ENCODE data around the gene NDUFB7.
"Not testable (repeated sequence)": the region's sequence is repeated elsewhere in the genome, so short reads cannot be mapped to it uniquely, and the experiment has no call there.

NDUFB7 gene

DNA sequence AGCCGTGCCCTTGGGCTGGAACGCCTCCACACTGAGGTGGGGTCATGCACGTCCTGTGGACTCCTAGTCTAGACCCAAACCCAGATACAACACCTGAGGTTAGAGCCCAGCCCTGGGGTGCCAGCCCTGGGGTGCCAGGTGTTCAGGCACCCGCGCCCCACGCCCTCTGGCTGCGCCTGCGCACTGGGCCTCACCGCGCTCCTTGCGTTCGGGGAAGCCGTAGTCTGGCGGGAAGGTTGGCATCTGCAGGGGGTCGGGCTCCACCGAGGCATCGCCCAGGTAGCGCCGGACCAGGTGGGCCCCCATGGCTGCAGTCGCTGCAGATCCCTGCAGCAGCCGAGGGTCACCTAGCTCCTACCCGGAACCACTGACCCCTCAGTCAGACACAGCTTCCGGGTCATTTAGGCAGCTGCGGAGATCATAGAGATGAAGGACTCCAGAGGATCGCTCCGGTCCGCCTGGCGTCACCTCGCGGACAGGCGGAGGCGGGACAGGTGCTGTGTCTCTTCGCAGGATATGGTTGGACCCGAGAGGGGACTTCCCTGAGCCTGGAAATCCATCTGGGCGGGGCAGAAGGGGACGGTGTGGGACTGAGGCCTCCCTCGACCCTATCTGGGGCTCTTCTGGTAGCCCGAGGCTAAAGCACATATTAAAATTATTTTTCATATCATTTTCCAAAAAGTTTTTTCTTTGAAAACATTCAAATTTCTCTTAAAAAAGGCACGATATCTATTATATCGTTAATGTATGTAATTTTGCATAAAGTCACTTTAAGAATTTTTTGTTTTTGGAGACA, at the start of gene NDUFB7:
NDUFB7 (minus strand) TSS at position 372 of the 796 bp plus-strand sequence; CDS start at position 306, 66 bp downstream.
- DNase-seq (ENCODE audit: low read depth in 2 of 2): peak; percentile 78 to 80

DNA sequence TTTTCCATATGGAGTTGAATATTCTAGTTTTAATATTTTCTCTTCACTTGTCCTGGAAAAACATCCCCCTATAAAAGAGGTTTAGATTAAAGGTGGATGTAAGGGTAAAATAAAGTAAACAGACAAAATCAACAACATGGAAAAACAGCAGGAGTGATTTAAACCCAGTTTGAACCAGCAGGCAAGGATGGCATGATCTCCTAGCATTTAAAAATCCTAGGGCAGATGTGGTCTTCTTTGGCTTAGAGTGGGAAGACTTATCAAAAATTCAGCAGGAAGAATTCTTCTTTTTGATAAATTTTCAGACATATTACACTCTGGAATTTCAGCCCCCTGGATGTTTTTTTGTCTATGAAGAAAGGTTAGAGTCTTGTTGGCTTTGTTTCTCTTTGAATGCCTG, 47.5 kb upstream of the NDUFB7 start:
- DNase-seq (ENCODE audit: low read depth in 2 of 2): no peak

DNA sequence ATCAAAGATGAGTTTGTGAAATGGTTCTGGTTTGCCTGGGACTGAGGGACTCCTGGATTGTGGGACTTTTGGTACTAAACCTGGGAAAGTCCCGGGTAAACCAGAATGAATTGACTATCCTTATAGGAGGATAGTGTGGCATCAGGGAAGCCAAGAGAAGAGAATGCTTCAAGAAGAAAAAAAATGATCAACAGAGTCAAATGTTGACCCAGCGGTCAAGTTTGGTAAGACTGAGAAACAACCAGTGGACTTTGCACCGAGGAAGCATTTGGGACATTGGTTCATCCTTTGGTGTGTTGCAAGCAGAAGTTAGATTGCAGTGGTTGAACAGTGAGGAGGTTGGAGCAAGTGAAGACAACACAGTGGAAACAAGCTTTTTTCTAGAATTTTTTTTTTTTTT, 44.5 kb upstream of the NDUFB7 start:
- no peak for DNase-seq (ENCODE audit: low read depth in 2 of 2)

DNA sequence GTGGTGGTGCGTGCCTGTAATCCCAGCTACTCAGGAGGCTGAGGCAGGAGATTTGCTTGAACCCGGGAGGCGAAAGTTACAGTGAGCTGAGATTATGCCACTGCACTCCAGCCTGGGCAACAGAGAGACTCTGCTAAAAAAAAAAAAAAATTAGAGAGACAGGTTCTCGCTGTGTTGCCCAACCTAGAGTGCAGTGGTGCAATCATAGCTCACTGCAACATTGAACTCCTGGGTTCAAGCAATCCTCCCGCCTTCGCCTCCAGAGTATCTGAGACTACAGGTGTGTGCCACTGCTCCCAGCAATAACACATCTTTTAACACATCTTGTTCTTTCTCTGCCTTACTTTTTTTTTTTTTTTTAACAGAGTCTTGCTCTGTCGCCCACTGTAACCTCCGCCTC, 43.8 kb upstream of the NDUFB7 start:
- DNase-seq (ENCODE audit: low read depth in 2 of 2): no peak

DNA sequence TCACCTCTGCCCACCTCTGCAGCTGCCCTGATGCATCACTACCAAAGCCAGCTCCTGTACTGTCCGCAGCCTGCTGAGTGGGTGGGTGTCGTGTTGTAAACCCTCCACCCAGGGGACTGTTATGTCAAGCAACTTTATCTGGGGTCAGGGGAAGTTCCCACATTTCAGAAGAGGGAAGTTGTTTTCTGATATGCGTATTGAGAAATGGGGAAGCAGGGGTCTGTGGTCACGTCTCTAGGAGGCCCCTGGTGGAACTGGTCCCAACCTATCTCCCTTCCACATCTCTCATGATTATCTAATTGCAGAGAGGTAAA, 42.2 kb upstream of the NDUFB7 start:
- DNase-seq (ENCODE audit: low read depth in 2 of 2): no peak

DNA sequence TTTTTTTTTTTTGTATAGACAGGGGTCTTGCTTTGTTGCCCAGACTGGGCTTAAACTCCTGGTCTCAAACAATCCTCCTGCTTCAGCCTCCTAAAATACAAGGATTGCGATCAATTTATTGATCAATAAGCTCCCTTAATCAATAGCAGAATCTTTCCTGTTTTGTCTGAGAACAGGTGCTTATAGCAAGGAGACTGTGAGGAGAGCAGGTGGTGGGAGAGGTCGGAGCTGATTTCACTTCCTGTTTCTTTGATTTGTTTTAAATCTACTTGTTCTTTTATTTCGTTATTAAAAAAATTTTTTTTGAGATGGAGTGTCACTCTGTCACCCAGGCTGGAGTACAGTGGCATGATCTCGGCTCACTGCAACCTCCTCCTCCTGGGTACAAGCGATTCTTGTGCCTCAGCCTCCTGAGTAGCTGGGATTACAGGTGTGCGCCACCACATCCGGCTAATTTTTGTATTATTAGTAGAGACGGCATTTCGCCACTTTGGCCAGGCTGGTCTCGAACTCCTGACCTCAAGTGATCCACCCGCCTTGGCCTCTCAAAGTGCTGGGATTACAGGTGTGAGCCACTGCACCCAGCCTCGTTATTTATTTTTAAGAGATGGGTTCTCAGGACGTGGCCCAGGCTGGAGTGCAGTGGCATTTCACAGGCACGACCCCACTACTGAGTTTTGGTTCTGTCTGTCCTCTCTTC, 41.7 kb upstream of the NDUFB7 start:
- DNase-seq (ENCODE audit: low read depth in 2 of 2): not testable (repeated sequence)

DNA sequence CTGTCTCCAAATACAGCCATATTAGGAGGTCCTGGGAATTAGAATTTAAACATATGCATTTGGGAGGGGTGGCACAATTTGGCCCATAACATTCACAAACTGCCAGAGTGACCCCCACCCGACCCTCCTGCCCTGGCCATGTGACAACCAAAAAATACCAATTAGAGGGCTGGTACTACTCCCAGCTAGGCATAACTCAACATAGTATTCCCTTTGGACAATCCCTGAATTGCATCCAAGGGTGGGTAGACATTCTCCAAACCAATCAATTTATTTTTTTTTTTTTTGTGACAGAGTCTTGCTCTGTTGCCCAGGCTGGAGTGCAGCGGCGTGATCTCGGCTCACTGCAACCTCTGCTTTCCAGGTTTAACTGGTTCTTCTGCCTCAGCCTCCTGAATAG, 40.8 kb upstream of the NDUFB7 start:
- DNase-seq (ENCODE audit: low read depth in 2 of 2): no peak

DNA sequence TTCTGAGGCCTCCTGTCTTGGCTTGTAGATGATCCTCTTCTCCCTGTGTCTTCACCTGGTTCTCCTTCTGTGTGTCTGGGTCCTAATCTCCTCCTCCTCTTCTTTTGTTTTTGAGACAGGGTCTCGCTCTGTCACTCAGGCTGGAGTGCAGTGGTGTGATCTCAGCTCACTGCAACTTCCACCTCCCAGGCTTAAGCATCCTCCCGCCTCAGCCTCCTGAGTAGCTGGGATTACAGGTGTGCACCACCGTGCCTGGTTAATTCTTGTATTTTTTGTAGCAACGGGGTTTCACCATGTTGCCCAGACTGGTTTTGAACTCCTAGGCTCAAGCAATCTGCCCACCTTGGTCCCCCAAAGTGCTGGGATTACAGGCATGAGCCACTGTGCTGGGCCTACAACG, 40.4 kb upstream of the NDUFB7 start:
- DNase-seq (ENCODE audit: low read depth in 2 of 2): not testable (repeated sequence)

DNA sequence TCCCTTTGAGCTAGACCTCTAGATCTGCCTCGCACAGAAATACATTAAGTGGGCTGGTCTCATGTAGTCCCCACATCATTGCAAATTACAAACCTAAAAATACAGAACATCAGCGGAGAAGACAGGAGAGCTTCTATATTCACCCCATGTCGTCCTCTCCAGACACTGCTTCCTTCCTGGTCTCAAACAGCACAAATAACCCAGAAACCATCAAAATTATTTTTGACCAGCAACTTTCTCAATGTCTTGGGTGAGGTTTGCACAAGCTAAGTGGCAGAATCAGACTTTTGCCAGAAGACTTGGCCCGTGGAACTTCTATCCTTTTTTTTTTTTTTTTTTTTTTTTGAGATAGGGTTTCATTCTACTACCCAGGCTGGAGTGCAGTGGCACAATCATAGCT, 39.2 kb upstream of the NDUFB7 start:
- no peak for DNase-seq (ENCODE audit: low read depth in 2 of 2)

DNA sequence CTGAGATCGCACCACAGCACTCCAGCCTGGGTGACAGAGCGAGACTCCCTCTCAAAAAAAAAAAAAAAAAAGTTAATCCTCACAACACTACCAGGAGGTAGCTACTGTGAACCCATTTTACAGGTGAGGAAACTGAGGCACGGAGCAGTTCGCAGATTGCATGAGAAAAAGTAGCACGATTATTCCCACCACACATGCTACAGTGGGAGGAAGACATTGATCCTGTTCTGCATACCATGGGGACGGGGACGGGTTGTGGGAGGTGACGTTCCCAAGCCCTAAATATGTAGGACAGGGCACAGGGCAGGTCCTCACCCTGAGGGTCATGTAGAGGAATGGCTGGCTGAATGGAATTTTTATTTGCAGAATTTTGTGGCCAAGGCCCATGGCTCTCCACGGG, 34.8 kb upstream of the NDUFB7 start:
- no peak for DNase-seq (ENCODE audit: low read depth in 2 of 2)

DNA sequence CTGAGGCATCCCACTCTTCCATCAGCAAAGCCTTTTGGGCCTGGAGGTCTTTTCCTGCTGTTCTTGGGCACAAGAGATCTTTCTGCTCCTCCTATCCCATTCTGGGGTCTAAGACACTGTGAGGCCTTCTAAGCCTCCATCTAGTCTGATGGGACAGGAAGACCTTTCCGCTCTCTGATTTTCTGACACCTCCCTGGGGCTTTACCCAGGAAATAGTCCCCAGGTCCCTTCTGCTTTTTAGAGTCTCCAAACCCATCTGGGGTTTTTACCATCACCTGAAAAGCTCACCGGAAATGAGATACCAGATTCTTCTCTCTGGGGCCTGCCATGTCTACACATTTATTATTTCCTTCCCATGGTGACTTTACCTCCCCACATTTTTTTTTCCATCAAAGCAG, 32.1 kb upstream of the NDUFB7 start:
- DNase-seq (ENCODE audit: low read depth in 2 of 2): no peak

DNA sequence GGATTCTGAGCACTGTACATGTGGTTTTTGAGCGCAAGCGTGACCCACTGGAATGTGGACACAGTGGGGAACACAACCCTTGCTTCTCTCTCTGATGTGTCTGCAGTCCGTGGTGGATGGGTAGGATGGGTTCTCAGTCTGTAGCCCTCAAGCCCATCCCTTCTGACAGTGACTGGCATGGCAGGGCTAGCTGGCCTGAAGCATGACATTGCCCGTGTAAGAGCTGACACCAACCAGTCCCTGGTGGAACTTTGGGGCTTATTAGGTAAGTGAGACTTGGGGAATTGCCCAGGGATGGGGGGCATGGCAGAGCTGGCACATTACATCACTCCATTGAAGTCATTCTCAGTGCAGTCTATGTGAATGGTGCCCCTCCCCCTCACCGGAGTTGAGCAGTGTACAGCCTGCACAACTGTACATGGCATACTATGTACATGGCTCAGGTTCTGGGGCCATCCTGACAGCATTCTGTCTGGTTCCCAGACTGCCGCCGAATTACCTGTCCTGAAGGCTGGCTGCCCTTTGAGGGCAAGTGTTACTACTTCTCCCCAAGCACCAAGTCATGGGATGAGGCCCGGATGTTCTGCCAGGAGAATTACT, 27.8 kb upstream of the NDUFB7 start:
- DNase-seq (ENCODE audit: low read depth in 2 of 2): no peak

DNA sequence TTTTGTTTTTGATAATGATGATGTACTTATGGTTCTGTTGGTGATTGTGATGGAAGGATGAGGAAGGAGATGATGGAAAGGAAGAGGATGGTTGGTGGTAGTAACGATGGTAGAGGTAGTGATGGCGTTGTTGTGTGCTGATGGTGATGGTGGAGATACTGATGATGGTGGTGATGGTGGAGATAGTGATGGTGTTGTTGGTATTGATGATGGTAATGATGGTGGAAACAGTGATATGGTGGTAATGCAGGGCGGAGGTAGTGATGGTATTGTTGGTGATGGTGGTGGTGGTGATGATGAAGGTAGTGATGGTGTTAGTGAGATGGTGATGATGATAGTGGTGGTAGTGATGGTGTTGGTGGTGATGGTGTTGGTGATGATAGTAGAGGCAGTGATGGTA, 23.7 kb upstream of the NDUFB7 start:
- no peak for DNase-seq (ENCODE audit: low read depth in 2 of 2)

DNA sequence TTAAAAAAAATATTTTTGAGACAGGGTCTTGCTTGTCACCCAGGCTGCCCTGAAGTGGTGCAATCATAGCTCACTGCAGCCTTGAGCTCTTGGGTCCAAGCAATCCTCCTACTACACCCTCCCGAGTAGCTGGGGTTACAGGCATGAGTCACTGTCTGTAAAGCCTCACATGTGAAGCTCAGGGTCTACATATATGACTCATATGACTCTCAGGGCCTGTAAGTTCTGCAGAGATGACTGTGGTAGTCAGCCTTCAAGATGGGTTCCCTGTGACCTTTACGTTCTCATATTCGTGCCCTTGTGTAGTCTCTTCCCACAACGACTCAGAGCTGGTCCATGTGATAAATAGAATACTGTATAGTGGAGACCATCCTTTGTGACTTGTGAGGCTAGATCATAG, 17.6 kb upstream of the NDUFB7 start:
- not testable (repeated sequence) for DNase-seq (ENCODE audit: low read depth in 2 of 2)

DNA sequence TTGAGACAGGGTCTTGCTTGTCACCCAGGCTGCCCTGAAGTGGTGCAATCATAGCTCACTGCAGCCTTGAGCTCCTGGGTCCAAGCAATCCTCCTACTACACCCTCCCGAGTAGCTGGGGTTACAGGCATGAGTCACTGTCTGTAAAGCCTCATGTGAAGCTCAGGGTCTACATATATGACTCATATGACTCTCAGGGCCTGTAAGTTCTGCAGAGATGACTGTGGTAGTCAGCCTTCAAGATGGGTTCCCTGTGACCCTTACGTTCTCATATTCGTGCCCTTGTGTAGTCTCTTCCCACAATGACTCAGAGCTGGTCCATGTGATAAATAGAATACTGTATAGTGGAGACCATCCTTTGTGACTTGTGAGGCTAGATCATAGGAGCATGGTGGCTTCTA, 13.3 kb upstream of the NDUFB7 start:
- DNase-seq (ENCODE audit: low read depth in 2 of 2): peak in 1 of 2 experiments; percentile 10

DNA sequence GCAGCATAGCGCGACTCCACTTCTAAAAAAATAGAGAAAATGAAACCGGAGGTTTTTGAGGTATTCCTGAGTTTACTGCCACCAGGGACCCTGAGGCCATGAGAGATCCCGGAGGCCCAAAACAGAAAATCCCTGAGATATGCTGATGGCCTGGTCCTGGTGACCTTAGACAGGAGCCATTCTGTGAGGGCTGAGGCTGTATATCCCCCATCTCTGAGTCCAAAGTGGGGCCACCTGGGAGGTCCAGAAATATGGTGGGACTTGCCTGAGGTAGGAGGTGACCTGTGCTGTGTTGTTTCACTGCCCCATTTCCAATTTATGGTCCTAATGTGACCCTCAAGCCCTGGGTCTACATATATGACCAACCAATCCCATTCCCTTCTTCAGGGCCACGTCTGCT, 12.5 kb upstream of the NDUFB7 start:
- not testable (repeated sequence) for DNase-seq (ENCODE audit: low read depth in 2 of 2)

DNA sequence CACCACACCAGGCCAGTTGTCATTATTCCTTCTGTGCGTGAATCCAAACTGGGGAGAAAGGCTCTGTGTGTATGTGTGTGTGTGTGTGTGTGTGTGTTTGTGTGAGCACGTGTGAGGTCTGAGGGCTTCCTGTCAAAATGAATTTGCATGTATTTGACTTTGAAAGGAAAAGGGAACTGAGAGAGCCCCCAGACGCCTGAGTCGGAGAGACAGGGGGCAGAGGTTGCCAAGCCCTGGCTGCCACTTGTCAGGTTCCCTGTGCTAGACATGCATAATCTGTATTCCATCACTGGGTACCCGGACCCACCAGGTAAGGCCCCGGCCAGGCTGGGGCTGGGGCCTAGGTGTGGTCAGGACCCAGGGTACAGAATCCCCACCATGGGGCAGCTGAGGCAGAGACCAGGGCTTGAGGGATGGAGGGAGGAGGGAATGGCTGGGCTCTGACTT, 11.1 kb upstream of the NDUFB7 start, which contains the start of gene CLEC17A:
CLEC17A (plus strand) TSS at position 191 of the 447 bp plus-strand sequence; CDS start at position 268, 77 bp downstream.
- no peak for DNase-seq (ENCODE audit: low read depth in 2 of 2)

DNA sequence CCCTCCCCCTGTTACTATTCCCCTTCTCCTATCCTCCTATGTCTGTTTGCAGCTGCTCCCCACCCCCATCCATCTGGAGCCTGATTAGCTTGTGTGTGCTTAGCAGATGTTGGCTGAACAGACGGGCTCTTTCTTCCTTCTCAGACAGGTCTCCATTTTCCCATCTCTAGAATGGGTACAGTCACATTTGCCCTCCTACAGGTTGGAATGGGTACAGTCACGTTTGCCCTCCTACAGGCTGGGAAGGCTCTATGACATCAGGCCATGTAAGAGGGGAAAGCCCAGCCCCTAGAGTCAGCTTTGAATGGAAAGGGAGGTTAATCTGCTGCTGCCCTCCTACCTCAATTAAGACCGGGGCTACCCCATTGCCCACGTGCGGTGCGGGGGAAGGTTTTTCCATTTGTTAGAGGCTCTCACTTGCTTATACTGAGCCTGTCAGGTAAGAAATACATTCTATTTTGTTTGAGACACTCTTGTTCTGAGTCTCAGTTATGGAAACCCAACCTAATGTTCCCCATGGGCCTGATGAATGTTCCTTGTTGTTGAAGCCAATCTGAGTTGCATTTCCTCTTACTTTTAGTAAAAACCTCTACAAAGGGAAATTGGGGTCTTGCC, 8.9 kb upstream of the NDUFB7 start:
- DNase-seq (ENCODE audit: low read depth in 2 of 2): no peak

DNA sequence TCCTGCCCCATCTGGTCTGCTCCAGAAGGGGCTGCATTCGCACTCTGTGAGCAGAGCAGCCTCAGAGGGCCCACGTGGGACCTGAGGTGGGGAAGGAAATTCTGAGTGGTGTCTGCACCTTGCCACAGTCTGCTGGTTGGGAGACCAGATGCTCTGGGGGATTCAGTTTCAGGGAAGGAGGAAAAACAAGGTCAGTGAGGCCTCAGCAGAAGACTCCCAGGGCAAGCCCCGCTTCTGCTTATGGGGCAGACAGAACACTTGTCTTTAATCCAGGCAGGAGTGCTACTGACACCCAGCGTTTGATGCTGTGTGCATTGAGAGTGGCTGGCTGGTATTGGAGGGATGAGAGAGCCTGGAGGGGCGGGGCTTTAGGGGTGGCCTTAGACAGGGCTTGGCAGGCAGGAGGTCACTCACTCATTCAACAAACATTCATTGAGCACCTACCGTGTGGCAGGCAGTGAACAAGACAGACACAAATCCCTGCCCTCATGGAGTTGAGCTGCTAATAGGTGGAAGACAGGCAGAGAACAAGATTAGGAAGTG, 6.1 kb upstream of the NDUFB7 start:
- no peak for DNase-seq (ENCODE audit: low read depth in 2 of 2)

DNA sequence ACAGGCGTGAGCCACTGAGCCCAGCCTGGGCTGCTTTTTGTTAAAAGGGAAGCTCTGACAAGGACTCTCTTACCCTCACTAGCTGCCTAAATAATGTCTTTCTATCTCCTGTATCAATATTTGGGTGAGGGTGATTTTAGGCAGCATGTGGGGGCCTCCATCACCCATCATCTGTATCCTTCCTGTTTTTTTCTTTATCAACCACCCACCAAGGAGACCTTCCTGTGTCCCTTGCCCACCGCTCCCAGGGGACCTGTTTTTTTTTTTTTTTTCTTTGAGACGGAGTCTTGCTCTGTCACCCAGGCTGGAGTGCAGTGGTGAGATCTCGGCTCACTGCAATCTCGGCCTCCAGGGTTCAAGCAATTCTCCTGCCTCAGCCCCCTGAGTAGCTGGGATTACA, 5.4 kb upstream of the NDUFB7 start:
- no peak for DNase-seq (ENCODE audit: low read depth in 2 of 2)

DNA sequence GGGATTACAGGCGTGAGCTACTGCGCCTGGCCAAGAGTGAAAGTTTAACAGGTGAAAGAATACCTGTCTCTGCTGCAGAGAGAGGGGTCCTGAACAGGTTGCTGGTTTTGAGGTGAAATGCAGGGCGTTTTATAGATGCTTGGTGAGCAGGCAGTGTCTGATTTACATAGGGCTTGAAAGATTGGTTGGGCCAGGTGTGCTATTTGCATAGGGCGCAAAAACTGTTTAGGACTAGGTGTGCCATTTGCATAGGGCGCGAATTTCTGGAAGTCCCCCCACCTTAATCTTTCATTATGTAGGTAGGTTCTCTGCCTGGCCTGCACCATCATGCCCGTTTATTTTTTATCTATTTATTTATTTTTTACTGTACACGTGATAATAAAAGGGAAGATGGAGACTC, 4.5 kb upstream of the NDUFB7 start:
- no peak for DNase-seq (ENCODE audit: low read depth in 2 of 2)

DNA sequence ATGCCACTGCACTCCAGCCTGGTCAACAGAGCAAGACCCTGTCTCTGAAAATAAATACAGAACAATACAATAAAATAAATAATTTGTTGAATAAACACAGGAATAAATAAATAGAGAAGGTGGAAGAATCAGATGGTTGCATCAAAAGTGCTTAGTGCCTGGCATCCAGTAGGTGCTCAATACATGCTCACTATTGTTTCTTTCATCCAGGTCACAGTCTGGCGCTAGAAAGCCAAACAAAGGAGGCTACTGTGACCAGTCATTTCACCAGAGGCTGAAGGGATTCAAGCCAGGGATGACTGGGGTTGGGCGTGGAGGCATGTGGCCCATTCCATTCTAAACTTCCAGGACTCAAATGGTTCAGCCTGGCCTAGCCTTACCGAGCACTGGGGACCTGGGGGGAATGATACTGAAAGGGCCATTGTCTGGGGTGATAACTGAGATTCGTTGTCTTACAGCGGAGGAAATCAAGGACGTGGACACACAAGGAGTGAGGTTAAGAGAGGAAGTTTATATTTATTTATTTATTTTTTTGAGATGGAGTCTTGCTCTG, 3.6 kb upstream of the NDUFB7 start:
- DNase-seq (ENCODE audit: low read depth in 2 of 2): no peak

Data from fibroblast of skin of left biceps (primary cell).